ENCODE data around the gene UST.

DNA sequence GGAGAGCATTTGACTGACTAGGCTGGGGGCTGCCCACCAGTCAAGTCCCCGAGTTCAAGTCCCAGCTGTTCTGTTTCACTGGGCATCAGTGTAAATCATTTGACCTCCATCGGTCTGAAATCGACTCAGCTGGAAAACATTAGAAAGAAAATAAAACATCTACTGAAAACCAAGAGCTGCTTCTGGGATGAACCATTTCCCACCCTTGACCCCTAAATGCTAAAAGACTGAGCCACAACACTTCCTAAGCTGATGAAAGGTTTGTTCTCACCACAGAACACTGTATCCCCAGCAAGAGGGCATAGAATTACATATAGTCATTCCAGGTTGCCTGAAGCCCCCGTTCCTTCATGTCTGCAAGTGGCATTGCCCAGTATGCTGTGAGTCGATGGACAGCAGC, 333.7 kb downstream of the UST start:
- TF ChIP-seq EZH2phosphoT487 (IDR thresholded peaks at IDR 0.05; ENCODE audit: borderline replicate concordance, low read length) = no peak
- TF ChIP-seq, protein P1, sequence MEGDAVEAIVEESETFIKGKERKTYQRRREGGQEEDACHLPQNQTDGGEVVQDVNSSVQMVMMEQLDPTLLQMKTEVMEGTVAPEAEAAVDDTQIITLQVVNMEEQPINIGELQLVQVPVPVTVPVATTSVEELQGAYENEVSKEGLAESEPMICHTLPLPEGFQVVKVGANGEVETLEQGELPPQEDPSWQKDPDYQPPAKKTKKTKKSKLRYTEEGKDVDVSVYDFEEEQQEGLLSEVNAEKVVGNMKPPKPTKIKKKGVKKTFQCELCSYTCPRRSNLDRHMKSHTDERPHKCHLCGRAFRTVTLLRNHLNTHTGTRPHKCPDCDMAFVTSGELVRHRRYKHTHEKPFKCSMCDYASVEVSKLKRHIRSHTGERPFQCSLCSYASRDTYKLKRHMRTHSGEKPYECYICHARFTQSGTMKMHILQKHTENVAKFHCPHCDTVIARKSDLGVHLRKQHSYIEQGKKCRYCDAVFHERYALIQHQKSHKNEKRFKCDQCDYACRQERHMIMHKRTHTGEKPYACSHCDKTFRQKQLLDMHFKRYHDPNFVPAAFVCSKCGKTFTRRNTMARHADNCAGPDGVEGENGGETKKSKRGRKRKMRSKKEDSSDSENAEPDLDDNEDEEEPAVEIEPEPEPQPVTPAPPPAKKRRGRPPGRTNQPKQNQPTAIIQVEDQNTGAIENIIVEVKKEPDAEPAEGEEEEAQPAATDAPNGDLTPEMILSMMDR (IDR thresholded peaks at IDR 0.05; ENCODE audit: low read depth, low read length, poor library complexity, severe bottlenecking) = no peak
